DOHH2 (cell line): ENCODE data around the gene STX8.

Source experiments
- EZH2phosphoT487 ChIP-seq: fragments of 200-600 bp; sonication (generic); IDR thresholded peaks from 2 replicates; pipeline ENCODE4 v1.6.1; 2017; ENCODE audit warnings: borderline replicate concordance, mild to moderate bottlenecking, antibody characterized with exemption, low read length, moderate library complexity, mixed read lengths
- TF ChIP-seq, protein P1 (sequence below): fragments of 200-600 bp; sonication (generic); IDR thresholded peaks from one replicate; pipeline ENCODE4 v1.5.1; 2014; ENCODE audit warnings: antibody characterized with exemption, mild to moderate bottlenecking, low read depth, low read length; ENCODE audit not compliant: poor library complexity, severe bottlenecking

DNA sequence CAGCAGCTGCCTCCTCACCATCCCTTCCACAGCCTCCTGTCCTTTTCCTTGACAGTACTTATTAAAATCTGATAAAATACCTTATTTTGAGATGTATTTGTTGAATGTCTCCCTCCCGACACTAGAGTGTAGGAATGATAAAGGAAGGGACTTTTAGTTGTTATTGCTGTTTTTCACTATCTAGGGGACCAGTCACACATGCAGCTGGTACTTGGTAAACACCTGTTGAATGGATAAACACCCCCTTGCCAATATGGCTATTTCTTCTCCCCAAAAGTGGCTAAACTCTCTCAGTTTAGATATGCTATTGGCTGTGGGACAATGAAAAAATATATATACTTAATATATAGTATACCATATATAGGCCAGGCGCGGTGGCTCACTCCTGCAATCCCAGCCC is 96.7 kb downstream of the STX8 start:
- no peak for TF ChIP-seq EZH2phosphoT487
- TF ChIP-seq, protein P1, sequence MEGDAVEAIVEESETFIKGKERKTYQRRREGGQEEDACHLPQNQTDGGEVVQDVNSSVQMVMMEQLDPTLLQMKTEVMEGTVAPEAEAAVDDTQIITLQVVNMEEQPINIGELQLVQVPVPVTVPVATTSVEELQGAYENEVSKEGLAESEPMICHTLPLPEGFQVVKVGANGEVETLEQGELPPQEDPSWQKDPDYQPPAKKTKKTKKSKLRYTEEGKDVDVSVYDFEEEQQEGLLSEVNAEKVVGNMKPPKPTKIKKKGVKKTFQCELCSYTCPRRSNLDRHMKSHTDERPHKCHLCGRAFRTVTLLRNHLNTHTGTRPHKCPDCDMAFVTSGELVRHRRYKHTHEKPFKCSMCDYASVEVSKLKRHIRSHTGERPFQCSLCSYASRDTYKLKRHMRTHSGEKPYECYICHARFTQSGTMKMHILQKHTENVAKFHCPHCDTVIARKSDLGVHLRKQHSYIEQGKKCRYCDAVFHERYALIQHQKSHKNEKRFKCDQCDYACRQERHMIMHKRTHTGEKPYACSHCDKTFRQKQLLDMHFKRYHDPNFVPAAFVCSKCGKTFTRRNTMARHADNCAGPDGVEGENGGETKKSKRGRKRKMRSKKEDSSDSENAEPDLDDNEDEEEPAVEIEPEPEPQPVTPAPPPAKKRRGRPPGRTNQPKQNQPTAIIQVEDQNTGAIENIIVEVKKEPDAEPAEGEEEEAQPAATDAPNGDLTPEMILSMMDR, result no peak
